Measurements from ENCODE around the gene NOTCH2. TPM values are rescaled to one million over a fixed set of nuclear protein-coding genes. Genes with fewer than 3 reads are reported as not detected.

Gene NOTCH2
- total RNA-seq, 1 donor from 2014 or later: 142 TPM

DNA sequence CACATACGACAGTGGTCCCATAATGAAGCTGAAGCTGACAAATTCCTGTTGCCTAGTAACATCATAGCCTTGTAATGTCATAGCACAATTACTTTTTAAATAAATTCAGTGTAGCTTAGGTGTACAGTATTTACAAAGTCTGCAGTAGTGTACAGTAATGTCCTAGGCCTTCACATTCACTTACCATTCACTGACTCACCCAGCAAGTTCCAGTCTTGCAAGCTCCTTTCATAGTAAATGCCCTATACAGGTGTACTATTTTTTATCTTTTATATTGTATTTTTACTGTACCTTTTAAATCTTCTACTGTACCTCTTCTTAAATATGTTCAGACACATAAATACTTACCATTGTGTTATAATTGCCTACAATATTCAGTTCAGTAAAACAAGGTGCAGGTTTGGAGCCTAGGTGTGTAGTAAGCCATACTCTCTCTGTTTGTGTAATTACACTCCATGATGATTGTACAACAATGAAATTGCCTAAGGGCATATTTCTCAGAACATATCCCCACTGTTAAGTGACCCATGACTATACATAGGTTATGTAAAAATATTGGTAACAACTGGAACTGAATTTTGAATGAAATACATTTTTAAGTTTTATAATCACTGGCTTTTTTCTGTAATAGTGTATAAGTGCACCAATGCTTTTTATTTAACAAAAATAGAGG, 139.7 kb downstream of the NOTCH2 start:
- Mint-ChIP-seq H3K9me3 (peaks cover 16% of the 10 kb centered on the region), H3K27me3 (no peaks in the 10 kb centered on the region), H3K27ac (no peak overlapping the region), H3K4me3 (no peak overlapping the region), H3K36me3 (peaks cover 38% of the 10 kb centered on the region), H3K4me1 (ENCODE audit: unreplicated experiment) (no peaks in the 10 kb centered on the region)
- no peak for DNase-seq (ENCODE audit: extremely low spot score, unreplicated experiment)
- TF ChIP-seq, protein P1, sequence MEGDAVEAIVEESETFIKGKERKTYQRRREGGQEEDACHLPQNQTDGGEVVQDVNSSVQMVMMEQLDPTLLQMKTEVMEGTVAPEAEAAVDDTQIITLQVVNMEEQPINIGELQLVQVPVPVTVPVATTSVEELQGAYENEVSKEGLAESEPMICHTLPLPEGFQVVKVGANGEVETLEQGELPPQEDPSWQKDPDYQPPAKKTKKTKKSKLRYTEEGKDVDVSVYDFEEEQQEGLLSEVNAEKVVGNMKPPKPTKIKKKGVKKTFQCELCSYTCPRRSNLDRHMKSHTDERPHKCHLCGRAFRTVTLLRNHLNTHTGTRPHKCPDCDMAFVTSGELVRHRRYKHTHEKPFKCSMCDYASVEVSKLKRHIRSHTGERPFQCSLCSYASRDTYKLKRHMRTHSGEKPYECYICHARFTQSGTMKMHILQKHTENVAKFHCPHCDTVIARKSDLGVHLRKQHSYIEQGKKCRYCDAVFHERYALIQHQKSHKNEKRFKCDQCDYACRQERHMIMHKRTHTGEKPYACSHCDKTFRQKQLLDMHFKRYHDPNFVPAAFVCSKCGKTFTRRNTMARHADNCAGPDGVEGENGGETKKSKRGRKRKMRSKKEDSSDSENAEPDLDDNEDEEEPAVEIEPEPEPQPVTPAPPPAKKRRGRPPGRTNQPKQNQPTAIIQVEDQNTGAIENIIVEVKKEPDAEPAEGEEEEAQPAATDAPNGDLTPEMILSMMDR (conservative IDR thresholded peaks at IDR 0.05): no peak

DNA sequence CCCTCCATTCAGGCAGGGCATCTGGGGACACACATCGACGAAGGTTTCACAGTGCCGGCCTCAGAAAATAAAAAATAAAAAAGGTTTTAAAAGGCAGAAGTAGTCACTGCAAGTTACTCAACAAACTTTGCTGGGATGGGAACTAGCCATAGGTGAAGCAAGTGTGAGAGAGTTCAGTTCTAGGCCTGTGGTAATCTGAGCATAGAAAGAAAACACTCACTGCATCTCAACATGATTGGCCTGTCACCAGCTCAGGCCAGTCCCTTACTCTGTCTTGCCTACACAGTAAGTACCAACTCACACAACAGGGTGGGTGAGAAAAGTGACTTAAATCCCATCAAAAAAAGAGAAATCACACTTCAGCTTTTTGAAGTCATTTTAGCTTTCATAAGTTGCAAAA, 142.9 kb downstream of the NOTCH2 start:
- H3K9me3 Mint-ChIP-seq: no peaks in the 10 kb centered on the region
- H3K27ac Mint-ChIP-seq: no peak overlapping the region
- no peak overlapping the region for H3K4me3 Mint-ChIP-seq
- H3K4me1 Mint-ChIP-seq (ENCODE audit: unreplicated experiment): no peaks in the 10 kb centered on the region
- TF ChIP-seq, protein P1 (conservative IDR thresholded peaks at IDR 0.05): no peak
- H3K36me3 Mint-ChIP-seq: peaks cover 38% of the 10 kb centered on the region
- H3K27me3 Mint-ChIP-seq: no peaks in the 10 kb centered on the region
- DNase-seq (ENCODE audit: extremely low spot score, unreplicated experiment): no peak

DNA sequence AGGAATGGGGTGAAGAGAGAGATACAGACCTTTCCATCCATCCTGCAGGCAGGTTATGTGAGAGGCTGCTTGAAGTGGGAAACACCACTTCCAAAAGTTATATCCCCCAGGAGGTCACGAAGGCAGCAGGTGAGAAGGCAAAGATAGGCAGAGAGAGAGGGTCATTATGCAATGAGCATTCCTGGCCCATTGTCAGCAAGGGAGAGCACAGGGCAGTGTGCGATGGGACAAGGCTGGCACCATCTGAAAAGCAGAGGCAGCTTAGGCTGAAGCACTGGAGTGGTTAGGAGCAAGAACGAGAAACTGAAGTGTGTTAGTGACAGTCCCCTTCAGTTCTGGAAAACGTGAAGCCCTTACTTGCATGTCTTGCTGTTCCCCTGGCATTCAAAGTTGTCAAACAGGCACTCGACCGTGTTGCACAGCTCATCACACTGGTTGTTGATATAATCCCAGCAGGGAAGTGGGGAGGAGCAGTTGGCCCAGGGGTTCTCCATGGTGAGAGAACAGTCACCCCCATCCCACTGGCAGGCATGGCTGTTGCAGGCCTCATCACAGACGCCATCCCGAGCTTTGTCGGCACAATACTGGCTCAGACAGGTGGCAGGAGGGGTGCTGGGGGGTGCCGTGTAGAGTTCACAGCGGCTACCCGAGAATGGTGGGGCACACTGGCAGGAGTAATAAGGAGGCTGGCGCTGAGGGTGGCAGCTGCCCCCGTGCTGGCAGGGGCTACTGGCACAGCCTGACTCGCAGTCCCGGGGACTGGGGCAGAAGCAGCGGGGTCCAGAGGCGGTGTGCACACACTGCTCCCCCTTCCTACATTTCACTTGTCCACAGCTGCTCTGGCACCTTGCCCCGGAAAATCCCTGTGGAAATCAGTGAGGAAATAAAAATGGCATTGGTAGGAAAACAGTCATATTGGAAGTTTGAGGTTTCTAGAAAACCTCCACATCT, 144.2 kb downstream of the NOTCH2 start:
- no peak overlapping the region for H3K4me3 Mint-ChIP-seq
- H3K36me3 Mint-ChIP-seq: peaks cover 48% of the 10 kb centered on the region

DNA sequence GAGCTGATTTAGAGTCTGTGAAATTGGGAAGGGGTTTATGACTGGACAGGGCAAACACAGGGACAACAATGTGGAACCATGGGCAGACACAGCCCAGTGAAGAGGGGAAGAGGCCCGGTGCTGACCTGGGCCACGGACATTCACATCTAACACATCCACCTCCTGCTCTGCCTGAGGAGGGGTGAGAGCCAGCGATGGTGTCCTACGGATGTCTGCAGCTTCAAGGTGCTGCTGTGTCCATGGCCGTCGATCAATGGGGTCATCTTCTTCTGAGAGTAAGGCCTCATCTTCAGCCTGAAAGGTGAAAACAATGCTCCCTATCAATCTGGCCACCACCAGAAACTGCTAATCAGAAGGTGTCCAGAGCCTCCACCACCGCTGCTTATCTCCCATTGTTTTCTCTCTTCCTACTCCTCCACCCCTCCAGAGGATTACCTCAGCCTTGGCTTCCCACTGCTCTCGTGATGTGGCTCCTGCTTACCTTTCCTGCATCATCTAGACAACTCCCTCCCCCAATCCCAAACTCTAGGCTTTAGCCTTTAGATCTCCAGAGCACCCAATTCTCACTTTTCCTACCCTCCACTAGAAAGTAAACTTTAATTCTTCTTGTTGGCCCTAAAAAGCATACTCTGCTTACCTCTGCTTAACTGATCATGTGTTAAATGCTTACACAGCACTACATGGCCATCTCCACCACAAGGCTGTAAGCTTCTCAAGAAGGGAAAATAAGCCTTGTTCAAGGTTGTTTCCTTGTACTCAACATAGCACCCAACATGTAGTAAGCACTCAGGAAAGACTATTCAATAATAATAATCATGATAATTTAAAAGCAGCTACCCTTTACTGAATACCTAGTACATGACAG, 149.1 kb downstream of the NOTCH2 start:
- no peaks in the 10 kb centered on the region for H3K9me3 Mint-ChIP-seq
- H3K27me3 Mint-ChIP-seq: no peaks in the 10 kb centered on the region
- no peak for DNase-seq (ENCODE audit: extremely low spot score, unreplicated experiment)
- H3K4me1 Mint-ChIP-seq (ENCODE audit: unreplicated experiment): peaks cover 4% of the 10 kb centered on the region
- TF ChIP-seq, protein P1 (conservative IDR thresholded peaks at IDR 0.05): no peak
- H3K36me3 Mint-ChIP-seq: peaks cover 79% of the 10 kb centered on the region
- H3K27ac Mint-ChIP-seq: no peak overlapping the region
- H3K4me3 Mint-ChIP-seq: no peak overlapping the region

More for the DNA sequence above, 144.2 kb downstream of the NOTCH2 start:
- no peak for DNase-seq (ENCODE audit: extremely low spot score, unreplicated experiment)
- H3K27ac Mint-ChIP-seq: no peak overlapping the region
- TF ChIP-seq, protein P1 (conservative IDR thresholded peaks at IDR 0.05): no peak
- H3K9me3 Mint-ChIP-seq: no peaks in the 10 kb centered on the region
- H3K4me1 Mint-ChIP-seq (ENCODE audit: unreplicated experiment): no peaks in the 10 kb centered on the region
- H3K27me3 Mint-ChIP-seq: no peaks in the 10 kb centered on the region

DNA sequence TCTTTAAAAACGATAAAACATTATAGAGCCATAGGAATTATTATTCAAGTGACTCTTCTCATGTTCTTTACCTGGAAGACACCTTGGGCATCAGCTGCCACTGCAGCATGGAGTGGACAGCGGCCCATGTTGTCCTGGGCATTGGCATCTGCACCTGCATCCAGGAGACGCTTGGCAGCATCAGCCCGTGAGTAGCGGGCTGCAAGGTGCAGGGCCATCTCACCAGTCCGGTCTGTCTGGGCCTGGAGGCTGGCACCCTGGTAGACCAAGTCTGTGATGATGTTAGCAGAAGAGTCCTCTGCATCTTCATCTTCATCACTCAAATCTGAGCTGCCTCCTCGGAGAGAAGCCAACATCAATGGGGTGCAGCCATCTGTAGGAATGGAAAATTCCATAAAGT, 150.2 kb downstream of the NOTCH2 start:
- peaks cover 4% of the 10 kb centered on the region for H3K4me1 Mint-ChIP-seq (ENCODE audit: unreplicated experiment)
- no peak overlapping the region for H3K27ac Mint-ChIP-seq
- DNase-seq (ENCODE audit: extremely low spot score, unreplicated experiment): no peak

More for the DNA sequence above, 150.2 kb downstream of the NOTCH2 start:
- TF ChIP-seq, protein P1 (conservative IDR thresholded peaks at IDR 0.05): no peak
- H3K36me3 Mint-ChIP-seq: peaks cover 79% of the 10 kb centered on the region
- no peak overlapping the region for H3K4me3 Mint-ChIP-seq
- no peaks in the 10 kb centered on the region for H3K27me3 Mint-ChIP-seq
- H3K9me3 Mint-ChIP-seq: no peaks in the 10 kb centered on the region
